CD4-positive, alpha-beta T cell treated with Interleukin-6 for 4 hours (primary cell): ENCODE results near the gene RARB.

Experiments
- DNase-seq: peaks from one replicate; pipeline ENCODE4 v3.0.0-alpha.2; 2020; ENCODE audit warnings: mixed read lengths

RARB gene

DNA sequence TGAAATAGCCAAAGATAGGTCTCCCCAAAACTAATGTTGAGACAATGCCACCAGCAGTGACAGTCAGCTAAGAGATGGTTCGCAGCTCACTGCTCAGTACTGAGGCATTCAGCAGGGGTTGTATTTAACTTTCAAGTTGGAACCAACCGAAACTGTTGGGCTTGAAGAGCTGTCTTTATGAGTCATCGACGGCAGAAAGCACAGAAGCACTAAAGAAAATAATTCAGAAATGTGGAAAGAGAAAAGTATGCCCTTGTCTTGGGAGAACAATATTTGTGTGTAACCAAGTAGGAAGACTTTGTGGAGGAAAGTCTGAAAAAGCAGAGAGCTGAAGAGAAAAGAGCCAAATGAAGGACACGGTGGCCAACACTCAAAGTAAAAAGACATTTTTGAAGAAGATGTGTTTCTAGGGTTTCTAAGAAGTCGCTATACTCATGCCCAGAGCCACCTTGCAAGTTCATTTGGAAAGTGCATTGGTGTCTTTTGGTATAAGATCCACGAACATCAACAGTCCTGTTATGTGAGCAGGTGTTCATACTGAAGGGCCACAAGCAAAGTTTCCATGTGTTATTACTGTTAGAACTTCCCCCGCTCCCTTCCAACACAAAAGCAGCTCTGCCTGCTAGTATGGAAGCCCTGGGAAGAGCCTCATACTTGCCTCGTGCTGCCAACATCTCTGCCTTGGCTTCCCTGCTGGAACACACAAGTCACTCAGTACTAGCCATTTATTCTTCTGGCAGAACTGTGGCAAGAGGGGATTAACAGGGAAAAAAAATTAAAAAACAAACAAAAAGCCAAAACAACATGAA, 4.1 kb upstream of the RARB start:
- DNase-seq, result no peak

- no peak for DNase-seq
Observed at GRCh38 chr3:25424614-25425013, 3.4 kb upstream of the RARB start.

DNA sequence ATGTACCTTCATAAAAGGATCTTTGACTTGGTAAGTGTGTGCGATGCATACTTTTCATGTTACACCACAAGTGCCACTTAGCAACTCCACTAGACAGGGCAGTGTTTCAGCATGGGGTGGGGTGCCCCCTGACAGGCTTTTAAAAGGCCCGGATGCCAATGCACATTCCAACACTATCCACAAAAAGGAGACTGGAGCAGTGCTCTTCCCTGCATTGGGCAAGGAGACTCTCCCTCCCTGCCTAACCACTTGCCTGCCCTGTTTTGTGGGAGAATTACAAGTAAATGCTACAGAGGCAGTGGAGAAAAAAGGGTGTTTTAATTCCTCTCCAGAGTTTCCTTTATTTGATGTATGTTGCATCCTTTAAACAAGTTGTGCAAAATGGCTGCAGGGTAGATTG, 1.7 kb upstream of the RARB start:
- no peak for DNase-seq

- no peak for DNase-seq
Observed at GRCh38 chr3:25427155-25427554, 908 bp upstream of the RARB start.

DNA sequence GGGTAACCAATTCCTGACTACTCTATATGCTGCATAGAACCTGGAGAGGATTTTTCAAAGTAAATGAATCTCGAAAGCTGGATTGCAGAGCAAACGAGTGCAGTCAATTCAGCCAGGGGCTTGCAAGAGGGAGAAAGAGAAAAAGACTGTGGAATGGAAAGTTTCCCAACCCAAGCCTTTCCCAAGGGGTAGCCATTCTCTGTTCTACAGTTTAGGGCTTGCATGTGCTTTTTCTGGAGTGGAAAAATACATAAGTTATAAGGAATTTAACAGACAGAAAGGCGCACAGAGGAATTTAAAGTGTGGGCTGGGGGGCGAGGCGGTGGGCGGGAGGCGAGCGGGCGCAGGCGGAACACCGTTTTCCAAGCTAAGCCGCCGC, 511 bp upstream of the RARB start:
- DNase-seq, result no peak

DNA sequence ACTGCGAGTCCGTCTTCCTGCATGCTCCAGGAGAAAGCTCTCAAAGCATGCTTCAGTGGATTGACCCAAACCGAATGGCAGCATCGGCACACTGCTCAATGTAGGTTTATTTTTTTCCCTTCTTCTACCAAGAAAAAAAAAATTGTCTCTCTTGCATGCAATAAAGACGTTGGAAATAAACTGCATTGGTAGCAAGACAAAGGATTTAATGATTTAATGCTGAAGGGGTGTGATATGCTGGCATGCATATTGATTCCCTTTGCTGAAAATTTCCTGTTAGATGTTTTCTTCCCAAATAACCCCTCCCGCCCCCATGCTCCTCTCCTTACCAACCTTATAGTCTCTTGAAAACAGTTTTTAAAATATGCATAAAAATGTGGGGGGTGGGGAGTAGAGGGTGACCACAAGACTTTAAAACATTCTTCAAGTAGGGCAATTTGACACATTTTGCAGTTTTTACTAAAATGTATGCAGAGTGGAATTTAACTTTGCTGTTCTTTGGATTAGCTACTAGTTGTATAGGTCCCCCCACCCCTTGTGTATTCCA, 799 bp downstream of the RARB start:
- no peak for DNase-seq

DNA sequence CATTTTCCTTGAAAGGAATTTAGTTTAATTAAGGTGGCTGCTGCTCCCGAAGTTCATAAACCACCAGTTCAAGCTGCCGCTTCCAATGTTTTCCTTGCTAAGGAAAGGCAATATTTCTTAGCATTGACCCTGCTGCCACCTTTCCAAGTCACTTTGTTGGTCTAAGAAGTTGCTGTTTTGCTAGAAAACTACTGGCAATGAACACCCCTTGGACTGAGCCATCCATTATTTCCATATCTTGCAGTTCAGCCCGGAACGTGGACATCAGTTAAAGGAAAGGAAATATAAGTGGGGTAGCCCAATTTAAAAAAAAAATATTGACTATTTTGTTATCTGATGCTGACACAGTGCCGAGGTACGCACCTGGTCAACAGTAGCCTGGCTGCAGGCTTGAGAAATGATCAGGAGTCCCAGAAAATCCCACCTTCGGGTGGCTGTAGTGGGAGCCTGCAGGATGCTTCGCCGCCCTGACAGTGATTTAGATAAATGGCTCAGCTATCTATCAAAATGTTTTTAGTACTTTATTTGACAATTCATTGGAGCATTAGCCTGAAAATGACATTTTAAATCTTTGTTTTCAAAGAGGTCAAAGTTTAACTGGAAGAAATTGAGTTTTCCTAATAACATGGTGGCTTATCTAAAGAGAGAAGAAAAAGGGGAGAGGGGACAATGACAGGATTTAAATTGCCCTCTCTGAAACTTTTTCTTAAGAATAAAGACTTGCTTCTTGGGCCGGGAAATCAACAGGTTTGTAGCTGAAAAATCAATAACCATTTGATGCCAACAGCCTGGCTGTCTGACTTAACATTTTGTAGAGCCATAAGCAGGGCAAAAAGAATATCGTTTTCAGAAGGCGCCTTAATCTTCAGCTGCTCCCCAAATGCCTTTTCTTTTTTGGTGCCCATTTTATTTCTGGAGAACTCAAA, 1.6 kb downstream of the RARB start:
- DNase-seq, result no peak

- DNase-seq, result no peak
Observed at GRCh38 chr3:25430287-25430934, 2.3 kb downstream of the RARB start.

DNA sequence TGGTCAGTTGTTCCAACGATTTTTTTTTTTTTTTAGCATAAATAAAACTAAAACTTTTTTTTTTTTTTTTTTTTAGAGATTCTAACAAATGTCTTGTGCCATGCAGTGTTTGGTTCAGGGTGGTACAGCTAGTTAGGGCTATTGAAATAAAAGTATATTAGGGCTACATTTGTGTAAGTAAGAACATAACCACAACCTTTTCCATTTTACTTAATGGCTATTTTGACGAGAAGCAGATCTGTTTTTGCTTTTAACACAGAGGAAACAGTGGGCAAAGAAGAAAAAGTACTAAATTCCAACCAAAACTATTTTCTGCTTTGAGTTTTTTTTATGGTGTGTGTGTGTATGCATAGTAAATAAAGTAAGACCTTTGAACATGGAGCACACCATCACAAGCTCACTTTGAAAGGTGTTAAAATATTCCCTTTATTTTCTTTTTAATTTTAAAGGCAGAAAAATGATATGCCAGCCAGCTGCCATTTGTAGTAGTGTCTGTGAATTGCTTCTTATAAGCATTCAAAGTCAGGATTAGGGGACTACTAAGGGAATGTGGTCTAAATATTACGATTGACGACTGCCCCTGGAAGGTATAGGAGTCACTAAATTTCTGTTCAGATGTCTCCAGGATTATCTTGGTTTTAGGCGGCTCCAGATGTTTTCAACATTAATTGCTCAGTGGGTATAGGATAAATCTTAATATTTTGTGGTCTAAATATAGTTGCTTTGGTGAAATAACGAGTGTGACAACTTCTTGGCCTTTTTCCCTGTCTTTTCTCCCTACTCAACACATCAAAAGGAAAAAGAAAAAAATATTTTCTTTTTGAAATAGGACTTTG, 3.1 kb downstream of the RARB start:
- DNase-seq, result no peak

- no peak for DNase-seq
Observed at GRCh38 chr3:25432176-25432720, 4.2 kb downstream of the RARB start.

- no peak for DNase-seq
Observed at GRCh38 chr3:25433106-25433505, 5.0 kb downstream of the RARB start.

- DNase-seq, result no peak
Observed at GRCh38 chr3:25433868-25434267, 5.8 kb downstream of the RARB start.

DNA sequence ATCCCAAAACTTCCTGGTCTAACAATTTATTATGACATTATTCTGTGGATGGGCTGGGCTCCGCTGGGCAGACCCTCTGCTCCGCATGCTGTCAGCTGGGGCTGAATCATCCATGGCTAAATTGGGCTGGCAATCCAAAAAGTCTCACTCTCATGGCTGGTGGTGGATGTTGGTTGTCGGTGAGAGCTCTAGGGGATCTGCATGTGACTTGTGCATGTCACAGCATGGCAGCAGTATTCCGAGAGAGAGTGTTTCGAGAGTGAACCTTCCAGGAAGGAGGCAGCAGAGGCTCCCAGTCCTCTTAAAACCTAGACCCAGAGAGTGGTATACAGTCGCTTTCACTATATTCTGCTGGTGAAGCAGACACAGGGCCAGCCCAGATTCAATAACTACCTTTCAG, 9.9 kb downstream of the RARB start:
- DNase-seq, result no peak

DNA sequence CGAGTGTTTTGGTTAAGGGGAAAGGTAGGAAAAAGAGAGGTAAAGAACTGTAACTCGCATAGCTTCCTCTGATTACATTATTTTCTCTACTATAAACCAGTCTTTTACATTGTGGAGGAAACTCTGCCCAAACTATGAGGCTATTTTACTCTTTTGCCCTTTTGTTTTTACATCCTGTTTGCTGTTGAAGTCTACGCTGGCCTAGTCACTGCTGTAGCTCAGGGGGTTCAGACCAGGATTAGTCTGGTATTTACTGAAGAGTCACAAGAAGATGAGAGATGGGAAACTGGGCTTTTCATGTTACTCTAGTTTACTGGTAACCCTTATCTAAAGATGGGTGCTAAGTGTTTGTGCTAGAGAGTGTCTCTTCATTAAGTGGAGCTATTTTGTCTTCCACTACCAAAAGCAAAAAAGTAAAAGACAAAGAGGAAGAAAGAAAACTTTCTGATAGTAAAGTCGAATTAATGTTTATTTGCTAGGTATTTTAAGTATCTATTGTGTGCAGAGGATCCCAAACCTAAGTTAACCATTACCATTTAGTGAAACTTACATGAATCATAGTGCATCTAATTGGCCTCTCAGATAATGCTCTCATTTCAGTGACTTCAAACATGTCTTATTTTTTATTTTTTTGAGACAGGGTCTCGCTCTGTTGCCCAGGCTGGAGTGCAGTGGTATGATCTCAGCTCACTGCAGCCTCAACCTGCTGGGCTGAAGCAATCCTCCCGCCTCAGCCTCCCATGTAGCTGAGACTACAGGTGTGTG, 10.9 kb downstream of the RARB start:
- no peak for DNase-seq

- peak; percentile 10 for DNase-seq
Observed at GRCh38 chr3:25441234-25441856, 13.3 kb downstream of the RARB start.

DNA sequence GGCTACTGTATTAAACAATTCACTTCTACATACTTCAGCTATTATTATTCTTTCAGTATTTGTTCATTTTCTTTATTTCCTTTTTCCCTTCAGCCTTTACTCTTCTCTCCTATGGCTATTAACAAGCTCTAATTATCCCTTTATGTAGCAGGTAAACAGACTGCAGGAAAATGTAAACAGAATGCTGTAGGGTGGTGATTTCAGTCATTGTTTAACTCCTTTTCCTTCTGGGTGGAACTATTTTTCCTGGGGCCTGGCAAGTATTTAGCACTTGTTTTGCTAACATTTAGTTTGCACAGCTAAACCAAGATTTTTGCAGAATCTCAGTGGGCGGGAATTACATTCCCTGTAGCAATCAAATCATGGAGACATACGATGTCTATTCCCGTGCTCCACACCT, 14.4 kb downstream of the RARB start:
- DNase-seq, result no peak

GRCh38 chr3:25444273-25444672, 16.2 kb downstream of the RARB start:
- no peak for DNase-seq

DNA sequence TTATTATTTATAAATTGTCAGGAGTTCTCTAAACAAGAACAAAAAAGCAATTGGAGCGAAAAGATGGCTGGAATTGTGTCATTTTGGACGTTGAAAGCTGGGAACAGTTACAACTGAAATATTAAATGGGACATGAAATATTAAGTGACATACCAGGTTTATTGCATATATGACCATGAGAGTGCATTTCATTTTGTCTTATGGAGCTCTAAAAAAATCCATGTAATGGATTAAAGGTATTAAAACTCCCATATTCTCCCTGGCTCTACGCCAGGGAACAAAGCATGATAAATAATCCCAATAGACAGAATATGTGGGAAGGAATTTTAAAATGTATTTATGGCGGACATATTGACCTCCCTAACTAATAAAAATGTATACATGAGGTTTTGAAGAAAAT, 17.7 kb downstream of the RARB start:
- DNase-seq, result no peak

DNA sequence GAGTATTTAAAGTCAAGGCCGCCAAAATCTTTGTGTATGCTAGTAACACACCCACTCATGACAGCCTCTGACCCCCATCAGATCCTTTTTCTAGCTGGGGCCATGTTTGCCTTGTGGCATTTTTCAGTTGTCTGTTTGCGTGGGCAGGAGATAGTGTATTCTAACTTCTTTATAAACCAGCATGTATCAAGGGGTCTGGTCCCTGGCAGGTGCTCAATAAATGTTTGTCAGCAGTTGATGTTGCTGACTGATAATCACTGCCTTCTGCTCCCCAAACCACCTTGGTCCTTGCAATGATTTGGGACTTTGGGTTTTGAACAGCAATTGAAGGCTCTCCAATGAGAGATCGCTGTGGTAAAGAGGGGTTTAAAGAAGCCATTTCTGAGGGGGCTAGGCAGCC, 19.2 kb downstream of the RARB start:
- no peak for DNase-seq

DNA sequence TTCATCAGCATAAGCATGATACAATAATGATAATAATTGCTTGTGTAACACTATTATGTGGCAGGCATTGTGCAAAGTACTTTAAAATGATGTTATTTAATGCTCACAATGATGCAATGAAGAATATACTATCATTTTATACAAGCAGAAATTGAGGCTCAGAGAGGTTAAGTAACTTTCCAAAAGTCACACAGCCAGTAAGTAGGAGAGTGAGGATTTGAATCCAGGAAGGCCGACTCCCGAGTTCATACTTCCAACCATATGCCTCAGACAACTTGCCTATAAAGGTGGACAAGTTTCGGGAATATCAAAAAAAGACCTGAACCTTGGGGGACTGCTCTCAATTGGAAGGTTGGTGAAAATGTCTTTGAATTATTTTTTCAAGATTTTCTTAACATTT, 19.9 kb downstream of the RARB start:
- DNase-seq, result no peak
